Sciatic nerve (tissue), 2 donors: Measurements from ENCODE around the gene NCOA1. TPM values are rescaled to one million over a fixed set of nuclear protein-coding genes. Genes with fewer than 3 reads are reported as not detected.
"Not testable (repeated sequence)": the region's sequence is repeated elsewhere in the genome, so short reads cannot be mapped to it uniquely, and the experiment has no call there.

Experiments
- ATAC-seq: fragments of 200-7000 bp; cut with Tn5 transposase; one replicate; pipeline ENCODE4 v1.9.1; 2020; ENCODE audit warnings: mild to moderate bottlenecking, moderate library complexity
- DNase-seq: peaks from one replicate; pipeline ENCODE4 v3.0.0-alpha.2; 2020; ENCODE audit warnings: low spot score
- intact Hi-C: fragments of 100-400 bp; cut with DNase I; formaldehyde crosslinking; loops from one replicate; pipeline ENCODE4 v1.14.2; 2022
- total RNA-seq: library from RNA; stranded (reverse); fragmentation: NEBNext Ultra II Directional; extraction: Animal tissue kit (Norgen Biotek cat#: 25700); gene quantifications from one replicate; pipeline ENCODE4 v1.2.1, GENCODE V29; 2021
- donor health status: DM: no; HTN: no; CAD: no.
- donor health status: DM: no; HTN: no; CAD: no.

Gene NCOA1
- total RNA-seq, 1 donor from 2014 or later, result 89.7 TPM

GRCh38 chr2:24521975-24522639, 31.1 kb downstream of the NCOA1 start:
- DNase-seq (no peak), ATAC-seq (no peak)
- intact Hi-C loops, result no loop called here

- intact Hi-C loops, result no loop called here
- no peak for ATAC-seq
- no peak for DNase-seq
Observed at GRCh38 chr2:24527536-24527935, 36.5 kb downstream of the NCOA1 start.

GRCh38 chr2:24530796-24531195, 39.7 kb downstream of the NCOA1 start:
- intact Hi-C loops, result no loop called here
- DNase-seq (no peak), ATAC-seq (no peak)

DNA sequence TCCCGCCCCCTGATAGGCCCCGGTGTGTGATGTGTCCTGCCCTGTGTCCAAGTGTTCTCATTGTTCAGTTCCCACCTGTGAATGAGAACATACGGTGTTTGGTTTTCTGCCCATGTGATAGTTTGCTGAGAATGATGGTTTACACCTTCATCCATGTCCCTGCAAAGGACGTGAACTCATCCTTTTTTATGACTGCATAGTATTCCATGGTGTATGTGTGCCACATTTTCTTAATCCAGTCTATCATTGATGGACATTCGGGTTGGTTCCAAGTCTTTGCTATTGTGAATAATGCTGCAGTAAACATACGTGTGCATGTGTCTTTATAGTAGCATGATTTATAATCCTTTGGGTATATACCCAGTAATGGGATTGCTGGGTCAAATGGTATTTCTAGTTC, 40.6 kb downstream of the NCOA1 start:
- intact Hi-C loops, DNase-seq, ATAC-seq: not testable (repeated sequence)

DNA sequence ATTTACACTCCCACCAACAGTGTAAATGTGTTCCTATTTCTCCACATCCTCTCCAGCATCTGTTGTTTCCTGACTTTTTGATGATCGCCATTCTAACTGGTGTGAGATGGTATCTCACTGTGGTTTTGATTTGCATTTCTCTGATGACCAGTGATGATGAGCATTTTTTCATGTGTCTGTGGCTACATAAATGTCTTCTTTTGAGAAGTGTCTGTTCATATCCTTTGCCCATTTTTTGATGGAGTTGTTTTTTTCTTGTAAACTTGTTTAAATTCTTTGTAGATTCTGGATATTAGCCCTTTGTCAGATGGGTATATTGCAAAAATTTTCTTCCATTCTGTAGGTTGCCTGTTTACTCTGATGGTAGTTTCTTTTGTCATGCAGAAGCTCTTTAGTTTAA, 41.0 kb downstream of the NCOA1 start:
- DNase-seq, ATAC-seq, intact Hi-C loops: not testable (repeated sequence)

DNA sequence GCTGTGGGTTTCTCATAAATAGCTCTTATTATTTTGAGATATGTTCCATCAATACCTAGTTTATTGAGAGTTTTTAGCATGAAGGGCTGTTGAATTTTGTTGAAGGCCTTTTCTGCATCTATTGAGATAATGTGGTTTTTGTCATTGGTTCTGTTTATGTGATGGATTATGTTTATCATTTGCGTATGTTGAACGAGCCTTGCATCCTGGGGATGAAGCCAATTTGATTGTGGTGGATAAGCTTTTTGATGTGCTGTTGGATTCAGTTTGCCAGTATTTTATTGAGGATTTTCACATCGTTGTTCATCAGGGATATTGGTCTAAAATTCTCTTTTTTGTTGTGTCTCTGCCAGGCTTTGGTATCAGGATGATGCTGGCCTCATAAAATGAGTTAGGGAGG, 42.5 kb downstream of the NCOA1 start:
- intact Hi-C loops, ATAC-seq, DNase-seq: not testable (repeated sequence)

DNA sequence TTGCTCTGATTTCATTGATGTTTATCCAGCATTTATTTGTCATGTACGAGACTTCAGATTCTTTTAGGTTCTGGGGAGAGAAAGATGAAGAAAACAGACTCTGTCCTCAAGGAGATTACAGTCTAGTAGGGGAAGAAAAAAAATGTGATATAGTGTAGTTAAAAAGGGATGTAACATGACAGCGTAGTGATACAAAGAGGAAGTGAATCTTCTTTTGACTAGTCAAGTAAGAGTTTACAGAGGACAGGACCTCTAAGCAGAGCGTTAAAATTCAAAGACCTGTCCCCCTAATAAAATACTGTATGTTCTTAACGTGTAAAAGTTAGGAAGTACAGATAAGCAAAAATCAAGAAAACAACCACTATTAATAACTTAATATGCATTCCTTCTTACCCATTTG, 47.7 kb downstream of the NCOA1 start:
- no peak for ATAC-seq
- no peak for DNase-seq
- intact Hi-C loops, result no loop called here

DNA sequence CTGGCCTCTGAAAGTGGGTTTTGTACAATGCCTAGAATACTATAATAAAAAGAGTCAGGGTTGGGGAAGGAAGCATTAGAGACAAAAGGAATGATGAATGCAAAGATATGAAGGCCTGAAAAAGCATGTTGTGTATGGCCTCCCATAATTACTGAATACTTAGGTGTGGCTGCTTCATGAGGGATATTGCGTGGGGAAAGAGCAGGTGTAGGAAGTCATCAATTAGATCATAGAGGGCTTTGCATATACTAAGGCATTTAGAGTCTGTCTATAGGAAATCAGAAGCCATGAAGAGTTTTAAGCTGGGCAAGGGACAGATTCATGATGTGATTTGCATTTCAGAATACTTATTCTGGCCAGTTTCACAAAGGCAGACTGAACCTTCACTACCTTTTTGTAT, 48.2 kb downstream of the NCOA1 start:
- intact Hi-C loops, result no loop called here
- ATAC-seq (no peak), DNase-seq (no peak)

DNA sequence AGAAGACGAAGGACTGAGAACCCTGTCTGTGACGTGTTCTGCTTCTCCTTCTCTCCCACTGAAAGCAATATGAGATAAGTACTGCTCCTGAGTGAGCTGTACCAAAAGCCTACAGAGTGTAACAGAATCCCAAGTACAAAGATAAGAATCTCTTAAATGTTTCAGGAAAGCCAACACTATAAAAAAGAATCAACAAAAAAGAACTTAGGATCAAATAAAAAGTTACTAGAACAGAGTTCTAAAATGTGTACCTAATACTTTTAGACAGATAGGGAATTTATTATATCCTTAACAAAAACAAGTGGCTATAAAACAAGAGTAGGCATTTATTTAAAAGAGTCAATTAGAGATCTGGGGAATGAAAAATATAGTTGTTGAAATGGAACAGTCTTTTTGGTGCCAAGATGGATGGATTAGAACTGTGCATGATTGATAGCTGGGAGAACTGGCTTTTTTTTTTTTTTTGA, 49.0 kb downstream of the NCOA1 start:
- intact Hi-C loops, result no loop called here
- no peak for ATAC-seq
- DNase-seq, result no peak

DNA sequence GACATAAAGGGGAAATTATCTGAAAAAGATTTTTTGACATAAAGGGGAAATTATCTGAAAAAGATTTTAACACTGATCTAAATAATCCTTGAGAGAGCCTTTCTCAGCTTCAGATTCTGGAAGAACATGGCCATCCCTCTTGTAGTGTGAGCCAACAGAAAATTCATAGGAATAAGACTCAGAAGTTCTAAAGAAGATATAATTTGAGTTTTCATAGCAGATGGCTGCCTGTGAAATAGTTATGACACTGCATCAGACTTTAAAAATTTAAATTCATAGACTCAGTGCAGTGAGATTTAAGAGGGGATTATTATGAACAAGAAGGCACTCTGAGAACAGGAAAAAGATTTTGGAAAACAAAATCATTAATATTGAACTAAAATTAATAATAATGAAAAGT, 50.6 kb downstream of the NCOA1 start:
- intact Hi-C loops, result no loop called here
- ATAC-seq (no peak), DNase-seq (no peak)

DNA sequence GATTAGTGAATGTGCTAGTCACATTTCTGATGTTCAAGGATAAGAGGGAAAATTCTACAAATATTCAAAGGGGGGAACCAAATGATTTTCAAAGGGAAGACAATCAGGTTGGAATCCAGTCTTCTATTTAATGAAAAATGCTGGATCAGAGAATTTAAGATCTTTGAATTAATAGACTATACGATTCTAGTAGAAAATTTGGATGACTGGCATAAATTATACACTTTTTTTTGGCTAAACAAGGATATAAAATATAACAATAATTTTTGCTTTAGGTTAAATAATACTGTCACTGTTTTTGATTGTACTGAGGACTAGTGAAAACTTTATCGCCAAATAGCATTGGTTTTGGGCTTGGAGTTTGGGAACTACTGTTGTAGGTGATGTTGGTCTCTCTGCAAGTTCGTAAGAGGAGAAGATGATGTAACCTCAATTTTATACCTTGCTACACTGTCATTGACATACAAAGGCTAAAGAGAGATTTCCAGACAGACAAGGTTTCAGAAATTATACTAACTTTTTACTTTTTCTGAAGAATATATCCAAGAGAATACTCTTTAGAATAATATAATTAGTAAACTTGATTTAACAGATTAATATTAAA, 51.3 kb downstream of the NCOA1 start:
- no peak for ATAC-seq
- intact Hi-C loops, result no loop called here
- DNase-seq, result no peak

GRCh38 chr2:24543252-24543651, 52.2 kb downstream of the NCOA1 start:
- ATAC-seq (no peak), DNase-seq (no peak)
- intact Hi-C loops, result no loop called here

DNA sequence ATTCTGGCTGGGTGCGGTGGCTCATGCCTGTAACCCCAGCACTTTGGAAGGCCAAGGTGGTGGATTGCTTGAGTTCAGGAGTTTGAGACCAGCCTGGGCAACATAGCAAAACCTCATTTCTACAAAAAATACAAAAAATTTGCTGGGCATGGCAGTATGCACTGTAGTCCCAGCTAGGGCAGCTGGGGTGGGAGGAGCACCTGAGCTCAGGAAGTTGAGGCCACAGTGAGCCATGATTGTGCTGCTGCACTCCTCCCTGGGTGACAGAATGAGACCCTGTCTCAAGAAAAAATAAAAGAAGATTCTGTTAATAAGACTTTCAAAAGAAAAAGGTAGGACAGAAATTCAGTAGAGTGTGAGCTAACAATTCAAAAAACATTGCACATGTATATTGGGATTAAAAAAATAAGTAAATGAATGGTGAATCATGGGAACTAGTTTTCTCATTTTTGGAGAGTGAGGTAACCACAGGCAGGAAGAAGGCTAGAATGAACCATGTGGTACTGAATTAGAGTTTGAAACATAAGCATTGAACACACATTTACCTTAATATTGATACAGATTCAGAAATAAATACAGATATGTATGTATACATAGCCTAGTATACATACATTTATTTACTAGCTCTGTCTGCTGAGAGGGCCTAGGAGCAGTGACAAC, 53.5 kb downstream of the NCOA1 start:
- ATAC-seq, result no peak
- intact Hi-C loops, result no loop called here
- no peak for DNase-seq

DNA sequence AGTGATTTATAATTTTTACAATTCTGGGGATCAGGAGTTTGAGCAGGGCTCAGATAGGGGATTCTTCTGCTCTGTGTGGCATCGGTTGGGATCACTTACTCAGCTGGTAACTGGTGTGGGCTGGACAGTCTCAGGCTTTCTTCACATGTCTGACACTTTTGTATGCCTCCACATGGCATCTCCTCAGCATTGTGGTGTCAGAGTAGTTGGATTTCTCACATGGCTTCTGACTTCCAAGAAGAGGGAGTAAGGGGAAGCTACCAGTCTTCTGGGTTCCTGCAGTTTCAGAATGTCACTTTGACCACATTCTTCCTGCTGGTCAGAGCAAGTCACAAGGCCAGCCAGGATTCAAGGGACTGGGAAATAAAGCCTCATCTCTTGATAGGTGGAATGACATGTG, 55.6 kb downstream of the NCOA1 start:
- intact Hi-C loops, result no loop called here
- DNase-seq (no peak), ATAC-seq (no peak)

DNA sequence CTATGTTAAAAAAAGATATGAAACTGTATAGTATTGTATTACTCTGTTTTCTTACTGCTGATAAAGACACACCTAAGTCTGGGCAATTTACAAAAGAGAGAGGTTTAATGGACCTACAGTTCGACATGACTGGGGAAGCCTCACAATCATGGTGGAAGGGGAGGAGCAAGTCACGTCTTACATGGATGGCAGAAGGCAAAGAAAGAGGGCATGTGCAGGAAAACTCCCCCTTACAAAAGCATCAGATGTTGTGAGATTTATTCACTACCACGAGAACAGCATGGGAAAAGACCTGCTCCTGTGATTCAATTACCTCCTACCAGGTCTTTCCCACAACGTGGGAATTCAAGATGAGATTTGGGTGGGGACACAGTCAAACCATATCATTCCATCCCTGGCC, 57.0 kb downstream of the NCOA1 start:
- no peak for DNase-seq
- intact Hi-C loops, result no loop called here
- ATAC-seq, result no peak

DNA sequence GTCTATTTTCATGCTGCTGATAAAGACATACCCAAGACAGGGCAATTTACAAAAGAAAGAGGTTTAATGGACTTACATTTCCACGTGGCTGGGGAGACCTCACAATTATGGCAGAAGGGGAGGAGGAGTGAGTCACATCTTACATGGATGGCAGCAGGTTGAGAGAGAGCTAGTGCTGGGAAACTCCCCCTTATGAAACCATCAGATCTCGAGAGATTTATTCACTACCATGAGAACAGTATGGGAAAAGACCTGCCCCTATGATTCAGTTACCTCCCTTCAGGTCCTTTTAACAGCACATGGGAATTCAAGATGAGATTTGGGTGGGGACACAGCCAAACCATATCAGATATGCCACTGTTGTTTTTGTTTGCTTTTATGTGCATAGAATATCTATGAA, 59.2 kb downstream of the NCOA1 start:
- intact Hi-C loops, DNase-seq, ATAC-seq: not testable (repeated sequence)

- DNase-seq (no peak), ATAC-seq (no peak)
- intact Hi-C loops, result no loop called here
Observed at GRCh38 chr2:24551016-24551415, 60.0 kb downstream of the NCOA1 start.

DNA sequence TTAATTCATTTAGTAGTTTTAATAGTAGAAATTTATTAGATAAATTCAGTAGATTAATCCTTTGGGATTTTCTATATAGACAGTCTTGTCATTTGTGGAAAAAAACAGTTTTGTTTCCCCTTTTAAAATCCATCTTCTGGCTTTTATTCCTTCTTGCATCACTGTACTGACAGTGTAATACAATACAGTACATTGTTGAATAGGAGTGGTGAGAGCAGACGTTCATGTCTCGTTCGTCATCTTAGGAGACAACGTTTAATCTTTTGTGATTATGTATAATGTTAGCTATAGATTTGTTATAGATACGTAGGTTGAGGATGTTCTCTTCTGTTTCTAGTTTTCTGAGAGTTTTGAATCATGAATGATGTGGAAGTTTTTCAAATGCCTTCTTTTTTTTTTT, 61.8 kb downstream of the NCOA1 start:
- intact Hi-C loops, result no loop called here
- no peak for DNase-seq
- ATAC-seq, result no peak

GRCh38 chr2:24558781-24559472, 67.9 kb downstream of the NCOA1 start:
- ATAC-seq (no peak), DNase-seq (no peak)
- intact Hi-C loops, result no loop called here
